HG02840 (cell line): ENCODE measurements around the gene USP21.
"Not testable (repeated sequence)": the region's sequence is repeated elsewhere in the genome, so short reads cannot be mapped to it uniquely, and the experiment has no call there.

Experiments used
- ATAC-seq: cut with Tn5 transposase; IDR thresholded peaks from one replicate; pipeline ENCODE4 v1.9.1; 2021; ENCODE audit warnings: mild to moderate bottlenecking, moderate library complexity, moderate number of reproducible peaks; ENCODE audit not compliant: unreplicated experiment, low FRiP score

The USP21 gene

GRCh38 chr1:161159087-161159912, at the start of gene USP21:
Gene USP21, plus strand, starts transcription at chr1:161159500. Its CDS starts 1,141 bp downstream, at chr1:161160641.
- peak; percentile 83 for ATAC-seq

DNA sequence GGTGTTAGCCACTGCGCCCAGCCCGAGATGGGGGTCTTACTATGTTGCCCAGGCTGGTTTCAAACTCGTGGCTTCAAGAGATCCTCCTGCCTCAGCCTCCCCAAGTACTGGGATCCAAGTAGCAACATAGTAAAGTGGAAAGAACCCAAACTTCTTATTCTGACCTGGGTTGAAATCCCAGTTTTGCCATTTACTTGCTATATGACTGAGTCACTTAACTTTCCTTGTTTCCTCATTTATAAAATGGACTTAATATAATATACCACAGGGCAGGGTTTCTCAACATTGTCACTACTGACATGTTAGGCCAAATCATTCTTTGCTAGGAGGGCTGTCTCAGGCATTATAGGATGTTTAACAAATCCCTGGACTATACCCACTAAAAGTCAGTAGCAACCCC, 48.2 kb upstream of the USP21 start:
- ATAC-seq: no peak

DNA sequence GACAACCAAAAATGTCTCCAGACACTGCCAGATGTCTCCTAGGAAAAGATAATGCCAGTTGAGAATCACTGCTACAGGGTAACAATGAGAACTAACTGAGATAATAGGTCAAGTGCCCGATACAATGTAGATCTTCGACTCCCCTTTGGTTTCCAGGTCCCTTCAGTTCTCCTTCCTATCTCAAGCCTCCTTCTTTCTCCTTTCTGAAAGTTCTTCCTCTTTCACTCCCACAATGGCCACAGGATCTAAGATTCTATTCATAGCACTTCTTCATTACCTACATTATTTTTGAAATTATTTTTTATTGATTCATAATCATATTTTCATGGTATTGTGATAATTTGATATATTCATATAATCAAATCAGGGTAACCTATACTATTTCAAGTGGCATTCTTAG, 47.8 kb upstream of the USP21 start:
- no peak for ATAC-seq

GRCh38 chr1:161113915-161114314, 45.4 kb upstream of the USP21 start:
- ATAC-seq: no peak

GRCh38 chr1:161114556-161114955, 44.7 kb upstream of the USP21 start:
- no peak for ATAC-seq

GRCh38 chr1:161115132-161115711, 44.1 kb upstream of the USP21 start:
- no peak for ATAC-seq

- ATAC-seq: not testable (repeated sequence)
Measured at GRCh38 chr1:161115961-161116360, 43.3 kb upstream of the USP21 start.

- ATAC-seq: peak; percentile 71
Measured at GRCh38 chr1:161117759-161118581, 41.3 kb upstream of the USP21 start, which contains the start of the genes NIT1 and PFDN2. Gene NIT1, plus strand, starts transcription at chr1:161118105. Its CDS starts 72 bp downstream, at chr1:161118177. Gene PFDN2, minus strand, starts transcription at chr1:161118037. Its CDS starts 11 bp downstream, at chr1:161118026.

- no peak for ATAC-seq
Measured at GRCh38 chr1:161119092-161119903, 40.0 kb upstream of the USP21 start.

GRCh38 chr1:161121042-161121650, 38.2 kb upstream of the USP21 start:
- no peak for ATAC-seq

- no peak for ATAC-seq
Measured at GRCh38 chr1:161121834-161122233, 37.5 kb upstream of the USP21 start.

DNA sequence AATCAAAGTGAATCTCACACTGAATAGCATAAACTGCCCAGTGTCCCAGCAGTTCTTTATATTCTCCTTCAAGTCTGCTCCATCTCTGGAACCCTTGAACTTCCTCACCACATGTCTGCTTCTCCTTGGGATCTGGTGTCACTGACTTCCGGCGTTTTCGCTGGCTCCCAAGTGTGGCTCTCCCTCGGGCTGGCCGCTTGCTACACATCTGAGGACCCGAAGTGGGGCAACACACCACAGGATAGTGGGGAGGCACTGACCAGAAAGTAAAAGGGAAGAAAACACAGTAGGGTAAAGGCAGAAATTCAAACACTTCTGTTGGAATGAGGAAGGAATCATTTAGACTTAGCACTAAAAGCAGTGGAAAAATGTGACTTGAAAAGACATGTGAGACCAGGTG, 36.3 kb upstream of the USP21 start:
- no peak for ATAC-seq

GRCh38 chr1:161127649-161128048, 31.7 kb upstream of the USP21 start:
- ATAC-seq: no peak

- ATAC-seq: no peak
Measured at GRCh38 chr1:161128591-161129420, 30.5 kb upstream of the USP21 start.

- no peak for ATAC-seq
Measured at GRCh38 chr1:161130266-161130665, 29.0 kb upstream of the USP21 start.

- no peak for ATAC-seq
Measured at GRCh38 chr1:161131523-161132409, 27.5 kb upstream of the USP21 start.

- ATAC-seq: peak; percentile 96
Measured at GRCh38 chr1:161132410-161133219, 26.7 kb upstream of the USP21 start, which contains the start of gene DEDD. Gene DEDD, minus strand, starts transcription at chr1:161132667. Its CDS starts 8,205 bp downstream, at chr1:161124462.
